Kidney tubule cell (primary cell): Measurements from ENCODE around the gene ENPP3.
A peak's percentile ranks its signal among the peaks of the same experiment; 100 is the strongest.
"Not testable (repeated sequence)": the region's sequence is repeated elsewhere in the genome, so short reads cannot be mapped to it uniquely, and the experiment has no call there.

ENCODE experiments used
- DNase-seq: peaks from one replicate; pipeline ENCODE4 v3.0.0-alpha.2; 2018; ENCODE audit warnings: low spot score

The ENPP3 gene

GRCh38 chr6:131736003-131736596, 99.0 kb downstream of the ENPP3 start:
- DNase-seq = no peak

- DNase-seq = no peak
These were observed 99.7 kb downstream of the ENPP3 start for GRCh38 chr6:131736811-131737210.

GRCh38 chr6:131739136-131739535, 102.0 kb downstream of the ENPP3 start:
- no peak for DNase-seq

GRCh38 chr6:131740161-131740560, 103.1 kb downstream of the ENPP3 start:
- DNase-seq = no peak

- DNase-seq = no peak
These were observed 104.7 kb downstream of the ENPP3 start for GRCh38 chr6:131741688-131742393.

GRCh38 chr6:131744432-131745287, 107.6 kb downstream of the ENPP3 start:
- no peak for DNase-seq

- DNase-seq = no peak
These were observed 108.4 kb downstream of the ENPP3 start for GRCh38 chr6:131745476-131745875.

GRCh38 chr6:131747821-131748353, 110.8 kb downstream of the ENPP3 start:
- no peak for DNase-seq

GRCh38 chr6:131749023-131749422, 111.9 kb downstream of the ENPP3 start:
- DNase-seq = no peak

- not testable (repeated sequence) for DNase-seq
These were observed 114.1 kb downstream of the ENPP3 start for GRCh38 chr6:131751012-131751715.

GRCh38 chr6:131754088-131754487, 117.0 kb downstream of the ENPP3 start:
- DNase-seq = no peak

GRCh38 chr6:131754715-131755567, 117.8 kb downstream of the ENPP3 start:
- peak; percentile 47 for DNase-seq

GRCh38 chr6:131755597-131755996, 118.5 kb downstream of the ENPP3 start:
- DNase-seq = peak; percentile 58

- no peak for DNase-seq
These were observed 118.9 kb downstream of the ENPP3 start for GRCh38 chr6:131756039-131756438.

- no peak for DNase-seq
These were observed 121.8 kb downstream of the ENPP3 start for GRCh38 chr6:131758920-131759319.

GRCh38 chr6:131761060-131761761, 124.1 kb downstream of the ENPP3 start:
- DNase-seq = peak; percentile 57

- DNase-seq = no peak
These were observed 124.6 kb downstream of the ENPP3 start for GRCh38 chr6:131761762-131762067.

- peak; percentile 45 for DNase-seq
These were observed 125.9 kb downstream of the ENPP3 start for GRCh38 chr6:131762984-131763383.

- no peak for DNase-seq
These were observed 126.6 kb downstream of the ENPP3 start for GRCh38 chr6:131763749-131764148.

- no peak for DNase-seq
These were observed 127.2 kb downstream of the ENPP3 start for GRCh38 chr6:131764350-131764749.
